AG04450 (cell line): Measurements from ENCODE around the gene WDR20. TPM values are rescaled to one million over a fixed set of nuclear protein-coding genes. Genes with fewer than 3 reads are reported as not detected.
A peak's percentile ranks its signal among the peaks of the same experiment; 100 is the strongest.

Experiments used
- CTCF ChIA-PET: fragments of 300-600, 350-600 bp; formaldehyde crosslinking; extraction: SDS; loops from one replicate; lab custom pipeline; 2022; ENCODE audit warnings: antibody characterized with exemption, inconsistent platforms; lab: Charles Lee
- POLR2A ChIA-PET: fragments of 350-600 bp; formaldehyde crosslinking; extraction: SDS; loops from one replicate; lab custom pipeline; 2021; ENCODE audit warnings: antibody characterized with exemption, inconsistent platforms; lab: Yijun Ruan, JAX
- DNase-seq: peaks from one replicate; pipeline ENCODE4 v3.0.0-alpha.2; 2011; ENCODE audit warnings: low read depth, low spot score
- H3K27ac ChIP-seq: one replicate; pipeline ENCODE4 v1.5.1; 2012; ENCODE audit warnings: low read depth, low read length, control low read depth
- H3K27me3 ChIP-seq: one replicate; pipeline ENCODE4 v1.6.0; 2012; ENCODE audit warnings: low read length; ENCODE audit not compliant: control insufficient read depth, insufficient read depth
- H3K4me3 ChIP-seq: 2 replicates; pipeline ENCODE4 v1.5.1; 2011; ENCODE audit warnings: mild to moderate bottlenecking, low read depth, low read length, control low read depth
- H3K9me3 ChIP-seq: 2 replicates; pipeline ENCODE4 v1.5.1; 2012; ENCODE audit warnings: low read length; ENCODE audit not compliant: control insufficient read depth, insufficient read depth
- CTCF ChIP-seq: IDR thresholded peaks from 2 replicates; pipeline ENCODE4 v1.5.1; 2011; ENCODE audit warnings: low read depth, low read length, control low read depth, inconsistent platforms
- polyA plus RNA-seq: library from polyadenylated mRNA; depleted of rRNA; stranded (reverse); fragments of >200 nt; gene quantifications from 2 replicates; pipeline ENCODE4 v1.2.3, GENCODE V29; 2011

The WDR20 gene
- polyA plus RNA-seq, 1 experiment: 16.6 TPM

GRCh38 chr14:102154121-102154520 lies 14.4 kb downstream of the WDR20 start:
- ChIA-PET POLR2A (no interaction called here), CTCF (interaction anchor here (0.5 to 1.5 kb wide), 3 partner anchors 8 to 160 kb away, joined by 3 to 5 read pairs (median 3); no protein-coding TSS in a partner anchor)
- no peak for TF ChIP-seq CTCF

GRCh38 chr14:102154821-102155549 lies 15.3 kb downstream of the WDR20 start:
- no peak for DNase-seq
- no peak for TF ChIP-seq CTCF
- Histone ChIP-seq H3K4me3 (no peak overlapping the region), H3K9me3 (no peaks in the 10 kb centered on the region; the same call in 1 of the 2 replicates), H3K27ac (peak overlapping the region; percentile 52), H3K27me3 (no peaks in the 10 kb centered on the region)
- CTCF ChIA-PET: interaction anchor here (1.5 kb wide), 2 partner anchors 59 to 159 kb away, joined by 3 read pairs; no protein-coding TSS in a partner anchor
- POLR2A ChIA-PET: no interaction called here

More at GRCh38 chr14:102154121-102154520, 14.4 kb downstream of the WDR20 start:
- Histone ChIP-seq H3K27ac (no peak overlapping the region), H3K4me3 (no peak overlapping the region), H3K27me3 (no peaks in the 10 kb centered on the region), H3K9me3 (no peaks in the 10 kb centered on the region; the same call in 1 of the 2 replicates)
- DNase-seq: no peak

GRCh38 chr14:102157346-102157745 lies 17.6 kb downstream of the WDR20 start:
- ChIA-PET POLR2A (no interaction called here), CTCF (no interaction called here)
- Histone ChIP-seq H3K27me3 (no peaks in the 10 kb centered on the region), H3K9me3 (no peaks in the 10 kb centered on the region; the same call in 1 of the 2 replicates), H3K27ac (no peak overlapping the region), H3K4me3 (no peak overlapping the region)
- no peak for DNase-seq
- TF ChIP-seq CTCF: no peak

- Histone ChIP-seq H3K4me3 (no peak overlapping the region), H3K27ac (no peak overlapping the region), H3K27me3 (no peaks in the 10 kb centered on the region), H3K9me3 (no peaks in the 10 kb centered on the region; the same call in 1 of the 2 replicates)
- ChIA-PET POLR2A (interaction anchor here (0.6 kb wide), 1 partner anchor 28 kb away, joined by 5 read pairs; no protein-coding TSS in a partner anchor), CTCF (no interaction called here)
- DNase-seq: no peak
- TF ChIP-seq CTCF: no peak
These were observed 19.1 kb downstream of the WDR20 start for GRCh38 chr14:102158797-102159196.

- CTCF ChIA-PET: no interaction called here
- TF ChIP-seq CTCF: no peak
- POLR2A ChIA-PET: no interaction called here
- Histone ChIP-seq H3K9me3 (no peaks in the 10 kb centered on the region; the same call in 1 of the 2 replicates), H3K27me3 (no peaks in the 10 kb centered on the region), H3K4me3 (no peak overlapping the region), H3K27ac (no peak overlapping the region)
- no peak for DNase-seq
These were observed 20.1 kb downstream of the WDR20 start for GRCh38 chr14:102159841-102160240.
